ENCODE measurements around the gene KPNA6. TPM values are rescaled to one million over a fixed set of nuclear protein-coding genes. Genes with fewer than 3 reads are reported as not detected.

KPNA6 gene
- total and polyA plus RNA-seq, 2 of the 13 experiments (the other 11 are each of a cell fraction or from before 2014, with no cell fraction given) = 22.0 to 47.5 TPM

GRCh38 chr1:32072622-32073298 lies 35.1 kb upstream of the KPNA6 start, which contains the start of gene TMEM39B (continued):
- TF ChIP-seq ZBED4 (CRISPR knock-in tag; IDR thresholded peaks at IDR 0.05; ENCODE audit: borderline replicate concordance) (no peak), ELF1 (CRISPR knock-in tag; IDR thresholded peaks at IDR 0.05) (peak; percentile 37; the same call in 1 of the 2 replicates), HMGXB4 (CRISPR knock-in tag; IDR thresholded peaks at IDR 0.05; ENCODE audit: borderline replicate concordance in 1 of 2, low read depth in 1 of 2) (peak; percentile 15 to 86; a peak in 3 of 4 replicates), EP300 (IDR thresholded peaks at IDR 0.05; ENCODE audit: low read depth in 2 of 2, low read length in 2 of 2) (no peak), EP300 (CRISPR knock-in tag; IDR thresholded peaks at IDR 0.05; ENCODE audit: borderline replicate concordance) (no peak), ZNF546 (CRISPR knock-in tag; conservative IDR thresholded peaks at IDR 0.05) (no peak; the same call in 1 of the 2 replicates), ZNF576 (CRISPR knock-in tag; IDR thresholded peaks at IDR 0.05) (no peak), SYNCRIP (IDR thresholded peaks at IDR 0.05; ENCODE audit: insufficient read depth, low read depth, low read length) (no peak), ZNF280D (CRISPR knock-in tag; IDR thresholded peaks at IDR 0.05) (peak; percentile 21; the same call in 1 of the 2 replicates), ZNF383 (CRISPR knock-in tag; IDR thresholded peaks at IDR 0.05; ENCODE audit: borderline replicate concordance) (peak; percentile 90; the same call in 1 of the 2 replicates), TARDBP (CRISPR knock-in tag; IDR thresholded peaks at IDR 0.05) (peak; percentile 20; the same call in 1 of the 2 replicates), NFE2L1 (CRISPR knock-in tag; IDR thresholded peaks at IDR 0.05; ENCODE audit: borderline replicate concordance) (no peak), TP53 (CRISPR knock-in tag; conservative IDR thresholded peaks at IDR 0.05) (no peak), ETV5 (CRISPR knock-in tag; IDR thresholded peaks at IDR 0.05; ENCODE audit: borderline replicate concordance) (peak; percentile 13; the same call in 1 of the 2 replicates), BCL6 (CRISPR knock-in tag; IDR thresholded peaks at IDR 0.05) (no peak), SOX5 (CRISPR knock-in tag; IDR thresholded peaks at IDR 0.05; ENCODE audit: borderline replicate concordance) (peak; percentile 55; the same call in 1 of the 2 replicates)
